ENCODE measurements around the gene KCNT1.

Gene KCNT1

GRCh38 chr9:135701067-135701958 is 672 bp upstream of the KCNT1 start:
- Mint-ChIP-seq H3K36me3 (ENCODE audit: low read depth) (no peaks in the 10 kb centered on the region), H3K9me3 (no peaks in the 10 kb centered on the region), H3K4me3 (no peak overlapping the region), H3K4me1 (no peaks in the 10 kb centered on the region), H3K27ac (no peak overlapping the region), H3K27me3 (peaks cover 5% of the 10 kb centered on the region)
- peak; percentile 9 for ATAC-seq
- DNase-seq: peak; percentile 18

GRCh38 chr9:135703726-135704125 is 1.7 kb downstream of the KCNT1 start:
- H3K4me3 Mint-ChIP-seq: no peak overlapping the region
- H3K9me3 Mint-ChIP-seq: no peaks in the 10 kb centered on the region
- H3K27me3 Mint-ChIP-seq: peaks cover 5% of the 10 kb centered on the region
- H3K4me1 Mint-ChIP-seq: no peaks in the 10 kb centered on the region
- DNase-seq: no peak
- no peak overlapping the region for H3K27ac Mint-ChIP-seq
- no peak for ATAC-seq
- H3K36me3 Mint-ChIP-seq (ENCODE audit: low read depth): no peaks in the 10 kb centered on the region

GRCh38 chr9:135704483-135704882 is 2.5 kb downstream of the KCNT1 start:
- H3K27me3 Mint-ChIP-seq: peaks cover 5% of the 10 kb centered on the region
- no peaks in the 10 kb centered on the region for H3K9me3 Mint-ChIP-seq
- no peak for ATAC-seq
- DNase-seq: no peak
- H3K36me3 Mint-ChIP-seq (ENCODE audit: low read depth): no peaks in the 10 kb centered on the region
- H3K4me1 Mint-ChIP-seq: no peaks in the 10 kb centered on the region
- H3K27ac Mint-ChIP-seq: no peak overlapping the region
- H3K4me3 Mint-ChIP-seq: no peak overlapping the region

GRCh38 chr9:135705376-135705775 is 3.4 kb downstream of the KCNT1 start:
- no peaks in the 10 kb centered on the region for H3K9me3 Mint-ChIP-seq
- no peak overlapping the region for H3K27ac Mint-ChIP-seq
- peaks cover 5% of the 10 kb centered on the region for H3K27me3 Mint-ChIP-seq
- DNase-seq (no peak), ATAC-seq (no peak)
- no peaks in the 10 kb centered on the region for H3K4me1 Mint-ChIP-seq
- no peak overlapping the region for H3K4me3 Mint-ChIP-seq
- H3K36me3 Mint-ChIP-seq (ENCODE audit: low read depth): no peaks in the 10 kb centered on the region

GRCh38 chr9:135706288-135706687 is 4.3 kb downstream of the KCNT1 start:
- Mint-ChIP-seq H3K4me1 (no peaks in the 10 kb centered on the region), H3K9me3 (no peaks in the 10 kb centered on the region), H3K27me3 (peaks cover 4% of the 10 kb centered on the region), H3K27ac (no peak overlapping the region), H3K4me3 (no peak overlapping the region), H3K36me3 (ENCODE audit: low read depth) (no peaks in the 10 kb centered on the region)
- DNase-seq: no peak
- no peak for ATAC-seq

GRCh38 chr9:135707252-135708138 is 5.5 kb downstream of the KCNT1 start:
- H3K4me3 Mint-ChIP-seq: no peak overlapping the region
- no peaks in the 10 kb centered on the region for H3K4me1 Mint-ChIP-seq
- no peak overlapping the region for H3K27ac Mint-ChIP-seq
- H3K36me3 Mint-ChIP-seq (ENCODE audit: low read depth): no peaks in the 10 kb centered on the region
- no peak for DNase-seq
- H3K27me3 Mint-ChIP-seq: peaks cover 4% of the 10 kb centered on the region
- H3K9me3 Mint-ChIP-seq: no peaks in the 10 kb centered on the region
- ATAC-seq: no peak

GRCh38 chr9:135708164-135708563 is 6.2 kb downstream of the KCNT1 start:
- no peak overlapping the region for H3K4me3 Mint-ChIP-seq
- peaks cover 6% of the 10 kb centered on the region for H3K27me3 Mint-ChIP-seq
- ATAC-seq: no peak

GRCh38 chr9:135711391-135711790 is 9.4 kb downstream of the KCNT1 start:
- Mint-ChIP-seq H3K36me3 (ENCODE audit: low read depth) (no peaks in the 10 kb centered on the region), H3K4me1 (no peaks in the 10 kb centered on the region), H3K27me3 (peaks cover 22% of the 10 kb centered on the region), H3K27ac (no peak overlapping the region), H3K9me3 (no peaks in the 10 kb centered on the region), H3K4me3 (no peak overlapping the region)
- ATAC-seq (no peak), DNase-seq (no peak)

More at GRCh38 chr9:135708164-135708563, 6.2 kb downstream of the KCNT1 start:
- no peaks in the 10 kb centered on the region for H3K9me3 Mint-ChIP-seq
- H3K36me3 Mint-ChIP-seq (ENCODE audit: low read depth): no peaks in the 10 kb centered on the region
- H3K27ac Mint-ChIP-seq: no peak overlapping the region
- no peaks in the 10 kb centered on the region for H3K4me1 Mint-ChIP-seq
- no peak for DNase-seq

- peaks cover 27% of the 10 kb centered on the region for H3K27me3 Mint-ChIP-seq
- H3K27ac Mint-ChIP-seq: no peak overlapping the region
- H3K36me3 Mint-ChIP-seq (ENCODE audit: low read depth): no peaks in the 10 kb centered on the region
- H3K9me3 Mint-ChIP-seq: no peaks in the 10 kb centered on the region
- DNase-seq: no peak
- no peaks in the 10 kb centered on the region for H3K4me1 Mint-ChIP-seq
- no peak for ATAC-seq
- H3K4me3 Mint-ChIP-seq: no peak overlapping the region
Measured at GRCh38 chr9:135711881-135712280, 9.9 kb downstream of the KCNT1 start.

- Mint-ChIP-seq H3K9me3 (no peaks in the 10 kb centered on the region), H3K4me3 (no peak overlapping the region), H3K27ac (no peak overlapping the region), H3K27me3 (peaks cover 30% of the 10 kb centered on the region), H3K4me1 (no peaks in the 10 kb centered on the region), H3K36me3 (ENCODE audit: low read depth) (no peaks in the 10 kb centered on the region)
- DNase-seq (no peak), ATAC-seq (no peak)
Measured at GRCh38 chr9:135712613-135713295, 10.8 kb downstream of the KCNT1 start.

GRCh38 chr9:135714242-135715055 is 12.5 kb downstream of the KCNT1 start:
- Mint-ChIP-seq H3K4me1 (no peaks in the 10 kb centered on the region), H3K36me3 (ENCODE audit: low read depth) (no peaks in the 10 kb centered on the region), H3K27ac (no peak overlapping the region), H3K27me3 (peaks cover 32% of the 10 kb centered on the region), H3K4me3 (no peak overlapping the region), H3K9me3 (no peaks in the 10 kb centered on the region)
- ATAC-seq: no peak
- no peak for DNase-seq

GRCh38 chr9:135715056-135715595 is 13.1 kb downstream of the KCNT1 start:
- H3K36me3 Mint-ChIP-seq (ENCODE audit: low read depth): no peaks in the 10 kb centered on the region
- H3K4me1 Mint-ChIP-seq: no peaks in the 10 kb centered on the region
- peaks cover 32% of the 10 kb centered on the region for H3K27me3 Mint-ChIP-seq
- no peak for DNase-seq
- no peaks in the 10 kb centered on the region for H3K9me3 Mint-ChIP-seq
- H3K27ac Mint-ChIP-seq: no peak overlapping the region
- no peak overlapping the region for H3K4me3 Mint-ChIP-seq
- no peak for ATAC-seq

GRCh38 chr9:135716045-135716444 is 14.1 kb downstream of the KCNT1 start:
- H3K27ac Mint-ChIP-seq: no peak overlapping the region
- peaks cover 32% of the 10 kb centered on the region for H3K27me3 Mint-ChIP-seq
- H3K4me1 Mint-ChIP-seq: no peaks in the 10 kb centered on the region
- H3K9me3 Mint-ChIP-seq: no peaks in the 10 kb centered on the region
- DNase-seq (no peak), ATAC-seq (no peak)
- no peaks in the 10 kb centered on the region for H3K36me3 Mint-ChIP-seq (ENCODE audit: low read depth)
- no peak overlapping the region for H3K4me3 Mint-ChIP-seq

GRCh38 chr9:135717410-135717809 is 15.4 kb downstream of the KCNT1 start:
- H3K4me1 Mint-ChIP-seq: no peaks in the 10 kb centered on the region
- H3K4me3 Mint-ChIP-seq: no peak overlapping the region
- ATAC-seq: no peak
- DNase-seq: no peak
- H3K9me3 Mint-ChIP-seq: no peaks in the 10 kb centered on the region
- peaks cover 32% of the 10 kb centered on the region for H3K27me3 Mint-ChIP-seq
- no peak overlapping the region for H3K27ac Mint-ChIP-seq
- H3K36me3 Mint-ChIP-seq (ENCODE audit: low read depth): no peaks in the 10 kb centered on the region

Data from activated naive CD8-positive, alpha-beta T cell treated with anti-CD3 and anti-CD28 coated beads, Interleukin-2, amount 50 U/mL, for 24 hours (primary cell).